Measurements from ENCODE around the gene LAMP1.
"Not testable (repeated sequence)": the region's sequence is repeated elsewhere in the genome, so short reads cannot be mapped to it uniquely, and the experiment has no call there.

LAMP1 gene

DNA sequence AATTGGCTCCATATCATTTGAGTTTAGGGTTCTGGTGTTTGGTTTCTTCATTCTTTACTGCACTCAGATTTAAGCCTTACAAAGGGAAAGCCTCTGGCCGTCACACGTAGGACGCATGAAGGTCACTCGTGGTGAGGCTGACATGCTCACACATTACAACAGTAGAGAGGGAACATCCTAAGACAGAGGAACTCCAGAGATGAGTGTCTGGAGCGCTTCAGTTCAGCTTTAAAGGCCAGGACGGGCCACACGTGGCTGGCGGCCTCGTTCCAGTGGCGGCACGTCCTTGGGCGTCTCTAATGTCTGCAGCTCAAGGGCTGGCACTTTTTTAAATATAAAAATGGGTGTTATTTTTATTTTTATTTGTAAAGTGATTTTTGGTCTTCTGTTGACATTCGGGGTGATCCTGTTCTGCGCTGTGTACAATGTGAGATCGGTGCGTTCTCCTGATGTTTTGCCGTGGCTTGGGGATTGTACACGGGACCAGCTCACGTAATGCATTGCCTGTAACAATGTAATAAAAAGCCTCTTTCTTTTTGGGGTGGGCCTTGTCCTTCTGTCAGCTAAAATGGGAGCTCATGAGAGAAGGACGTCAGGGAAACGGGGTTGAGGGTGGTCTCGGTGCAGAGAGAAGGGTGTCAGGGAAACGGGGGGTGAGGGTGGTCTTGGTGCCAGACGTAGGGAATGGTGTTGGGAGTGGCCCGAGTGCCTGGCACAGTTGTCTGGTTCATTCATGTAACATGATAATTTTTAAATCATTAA lies 26.0 kb downstream of the LAMP1 start:
- no peak for DNase-seq (ENCODE audit: low read depth, low spot score)
- H3K4me3 ChIP-seq (ENCODE audit: low read length), result no peak overlapping the region

GRCh38 chr13:113323869-113324268 lies 26.8 kb downstream of the LAMP1 start:
- no peak overlapping the region for H3K4me3 ChIP-seq (ENCODE audit: low read length)
- DNase-seq (ENCODE audit: low read depth, low spot score), result no peak

- H3K4me3 ChIP-seq (ENCODE audit: low read length), result no peak overlapping the region
- DNase-seq (ENCODE audit: low read depth, low spot score), result no peak
These were observed 27.4 kb downstream of the LAMP1 start for GRCh38 chr13:113324398-113324797.

GRCh38 chr13:113325779-113326178 lies 28.7 kb downstream of the LAMP1 start:
- H3K4me3 ChIP-seq (ENCODE audit: low read length), result no peak overlapping the region
- no peak for DNase-seq (ENCODE audit: low read depth, low spot score)

GRCh38 chr13:113327391-113327765 lies 30.3 kb downstream of the LAMP1 start:
- H3K4me3 ChIP-seq (ENCODE audit: low read length), result no peak overlapping the region
- DNase-seq (ENCODE audit: low read depth, low spot score), result no peak

DNA sequence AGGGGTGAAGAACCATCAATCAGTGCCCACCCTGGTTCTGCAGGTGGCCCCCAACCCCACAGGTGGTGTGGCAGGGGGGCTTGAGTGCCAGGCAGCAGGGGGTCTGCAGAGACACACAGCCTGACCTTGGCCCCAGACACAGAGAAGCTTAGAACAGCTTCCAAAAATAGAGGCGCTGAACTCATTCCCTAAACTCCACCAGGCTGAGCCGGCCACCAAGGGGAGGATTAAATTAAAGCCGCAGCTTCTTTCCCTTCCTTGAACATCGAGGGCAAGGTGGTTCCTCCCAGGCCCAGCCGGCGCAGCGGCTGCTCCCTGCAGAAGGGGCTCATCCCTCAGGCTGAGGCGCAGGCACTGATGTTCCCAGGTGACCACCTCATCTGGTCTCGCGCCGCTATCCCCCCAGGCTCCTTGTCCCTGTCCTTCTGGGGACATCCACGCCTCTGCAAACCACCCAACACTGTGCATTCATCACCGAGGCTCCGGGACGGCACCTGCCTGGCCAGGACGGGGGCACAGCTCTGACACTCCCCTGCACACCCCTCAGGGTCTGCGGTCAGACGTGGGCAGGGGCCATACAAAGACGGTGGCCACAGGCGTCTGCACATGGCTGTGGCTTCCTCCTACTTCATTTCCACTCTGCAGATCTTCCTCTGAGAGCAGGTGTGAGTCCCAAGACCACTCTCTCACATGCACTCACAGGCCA lies 30.9 kb downstream of the LAMP1 start:
- DNase-seq (ENCODE audit: low read depth, low spot score), result no peak
- no peak overlapping the region for H3K4me3 ChIP-seq (ENCODE audit: low read length)

- no peak overlapping the region for H3K4me3 ChIP-seq (ENCODE audit: low read length)
- DNase-seq (ENCODE audit: low read depth, low spot score), result no peak
These were observed 31.8 kb downstream of the LAMP1 start for GRCh38 chr13:113328851-113329250.

- DNase-seq (ENCODE audit: low read depth, low spot score), result no peak
- H3K4me3 ChIP-seq (ENCODE audit: low read length), result no peak overlapping the region
These were observed 32.7 kb downstream of the LAMP1 start for GRCh38 chr13:113329656-113330312.

DNA sequence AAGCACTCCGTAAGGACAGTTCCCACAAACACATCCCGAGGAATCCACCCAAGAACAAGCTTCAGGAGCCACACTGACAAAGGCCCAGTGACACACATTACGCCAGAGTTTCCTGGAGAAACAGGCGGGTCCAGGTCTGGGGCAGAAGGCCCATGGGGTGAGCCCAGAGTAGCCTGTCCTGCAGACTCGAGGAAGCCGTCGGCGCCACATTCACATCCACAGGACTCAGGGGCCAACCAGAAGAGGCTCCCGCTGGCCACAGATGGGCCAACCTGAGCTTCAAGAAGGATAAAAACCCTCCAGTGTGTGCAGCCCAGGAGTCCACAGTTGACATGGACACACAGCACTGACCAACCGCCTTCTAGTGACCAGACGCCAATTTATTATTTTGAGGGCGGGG lies 35.6 kb downstream of the LAMP1 start:
- no peak for DNase-seq (ENCODE audit: low read depth, low spot score)
- H3K4me3 ChIP-seq (ENCODE audit: low read length), result no peak overlapping the region

GRCh38 chr13:113333076-113333475 lies 36.0 kb downstream of the LAMP1 start:
- DNase-seq (ENCODE audit: low read depth, low spot score), result no peak
- H3K4me3 ChIP-seq (ENCODE audit: low read length), result no peak overlapping the region

GRCh38 chr13:113337556-113337955 lies 40.5 kb downstream of the LAMP1 start:
- no peak overlapping the region for H3K4me3 ChIP-seq (ENCODE audit: low read length)
- no peak for DNase-seq (ENCODE audit: low read depth, low spot score)

GRCh38 chr13:113337976-113338375 lies 40.9 kb downstream of the LAMP1 start:
- no peak overlapping the region for H3K4me3 ChIP-seq (ENCODE audit: low read length)
- DNase-seq (ENCODE audit: low read depth, low spot score), result no peak

GRCh38 chr13:113338451-113338850 lies 41.4 kb downstream of the LAMP1 start:
- DNase-seq (ENCODE audit: low read depth, low spot score), result no peak
- H3K4me3 ChIP-seq (ENCODE audit: low read length), result no peak overlapping the region

DNA sequence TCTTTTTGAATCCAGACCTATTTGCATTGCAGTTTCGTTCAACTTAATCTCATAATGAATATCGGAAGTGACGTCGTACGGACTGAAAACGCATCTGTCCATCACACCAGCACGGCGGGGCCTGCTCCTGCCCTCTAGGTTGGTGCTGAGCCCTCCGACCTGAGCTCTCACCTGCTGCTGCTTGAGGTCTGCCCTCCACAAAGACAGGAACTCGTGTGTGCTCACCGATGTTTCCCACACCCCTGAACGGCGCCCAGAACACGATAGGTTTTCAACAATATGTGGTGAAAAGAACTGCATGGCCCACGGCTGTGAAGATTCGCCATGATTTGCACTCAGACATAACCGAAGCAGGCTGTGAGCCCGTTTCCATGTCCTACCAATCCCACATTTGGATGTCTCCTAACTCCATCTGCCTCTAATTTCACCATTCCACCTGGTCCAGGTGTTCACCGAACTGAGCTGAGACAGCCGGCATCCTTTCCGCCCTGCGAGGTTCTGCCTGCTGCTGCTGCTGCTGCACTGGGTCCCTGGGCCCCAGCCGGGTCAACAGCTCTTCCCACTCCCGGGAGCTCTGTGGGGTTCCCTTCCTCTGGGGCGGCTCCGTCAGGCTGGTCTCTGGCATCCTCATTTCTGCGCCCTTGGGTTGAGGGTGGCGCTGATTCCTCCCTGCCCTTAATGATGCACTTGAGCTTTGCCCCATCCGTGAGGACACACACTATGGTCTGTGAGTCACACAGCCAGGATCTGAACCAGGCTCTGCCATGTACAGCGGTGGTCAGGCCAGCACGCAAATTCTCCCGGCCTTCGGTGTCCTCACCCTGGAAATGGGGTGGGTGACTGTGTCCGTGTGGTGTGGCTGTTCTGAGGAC lies 46.0 kb downstream of the LAMP1 start:
- H3K4me3 ChIP-seq (ENCODE audit: low read length), result no peak overlapping the region
- no peak for DNase-seq (ENCODE audit: low read depth, low spot score)

DNA sequence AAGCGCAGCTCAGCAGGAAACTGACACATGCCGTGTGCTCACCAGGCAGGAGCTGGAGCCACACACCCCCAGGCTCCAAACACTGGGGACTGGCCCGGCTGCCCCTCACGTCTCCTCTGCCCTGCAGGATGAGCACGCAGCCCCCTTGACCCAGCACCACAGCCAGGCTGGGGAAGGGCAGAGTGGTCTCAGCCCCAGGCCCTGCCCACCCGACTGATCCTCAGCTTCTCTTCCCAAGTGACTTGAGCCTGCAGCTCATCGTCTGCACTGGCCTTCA lies 46.6 kb downstream of the LAMP1 start:
- no peak overlapping the region for H3K4me3 ChIP-seq (ENCODE audit: low read length)
- DNase-seq (ENCODE audit: low read depth, low spot score), result no peak

GRCh38 chr13:113345486-113345885 lies 48.4 kb downstream of the LAMP1 start:
- no peak for DNase-seq (ENCODE audit: low read depth, low spot score)
- H3K4me3 ChIP-seq (ENCODE audit: low read length), result no peak overlapping the region

- H3K4me3 ChIP-seq (ENCODE audit: low read length); DNase-seq (ENCODE audit: low read depth, low spot score): not testable (repeated sequence)
These were observed 50.7 kb downstream of the LAMP1 start for GRCh38 chr13:113347736-113348225.

GRCh38 chr13:113348591-113348990 lies 51.6 kb downstream of the LAMP1 start:
- DNase-seq (ENCODE audit: low read depth, low spot score), result no peak

GRCh38 chr13:113349050-113349449 lies 52.0 kb downstream of the LAMP1 start:
- H3K4me3 ChIP-seq (ENCODE audit: low read length), result no peak overlapping the region

More at GRCh38 chr13:113348591-113348990, 51.6 kb downstream of the LAMP1 start:
- no peak overlapping the region for H3K4me3 ChIP-seq (ENCODE audit: low read length)

More at GRCh38 chr13:113349050-113349449, 52.0 kb downstream of the LAMP1 start:
- no peak for DNase-seq (ENCODE audit: low read depth, low spot score)
